Measurements from ENCODE around the gene ADARB2.

The ADARB2 gene

DNA sequence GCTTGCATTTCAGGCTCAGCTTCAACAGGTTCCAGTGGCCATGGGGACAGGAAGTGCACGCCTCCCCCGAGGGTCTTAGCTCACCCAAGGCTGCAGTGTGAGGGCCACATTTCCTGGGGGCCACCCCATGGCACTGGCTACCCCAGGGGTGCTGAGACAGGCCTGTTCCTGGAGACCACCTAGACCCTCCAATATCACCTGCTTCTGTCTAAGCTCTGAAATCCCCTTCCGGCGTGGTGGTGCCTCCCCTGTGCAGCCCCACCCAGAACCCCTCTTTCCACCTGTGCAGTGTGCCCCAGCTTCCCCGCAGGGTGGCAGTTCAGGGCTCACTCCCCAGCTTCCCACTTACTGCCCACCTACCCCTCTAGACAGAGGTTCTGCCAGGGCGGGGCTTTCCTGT lies 83.1 kb downstream of the ADARB2 start:
- Histone ChIP-seq H3K79me2 (ENCODE audit: control insufficient read depth, insufficient read depth, low read length, unreplicated experiment) (no peaks in the 10 kb centered on the region), H3K36me3 (ENCODE audit: insufficient read depth, low read length) (no peaks in the 10 kb centered on the region), H3K27me3 (ENCODE audit: insufficient read depth, low read length) (no peaks in the 10 kb centered on the region), H3K4me3 (ENCODE audit: low read depth, low read length) (no peak overlapping the region), H2AFZ (ENCODE audit: low read length, unreplicated experiment) (no peak overlapping the region), H3K4me1 (ENCODE audit: control insufficient read depth, insufficient read depth, low read length, unreplicated experiment) (no peaks in the 10 kb centered on the region), H3K27ac (ENCODE audit: low read depth, low read length) (no peak overlapping the region)

DNA sequence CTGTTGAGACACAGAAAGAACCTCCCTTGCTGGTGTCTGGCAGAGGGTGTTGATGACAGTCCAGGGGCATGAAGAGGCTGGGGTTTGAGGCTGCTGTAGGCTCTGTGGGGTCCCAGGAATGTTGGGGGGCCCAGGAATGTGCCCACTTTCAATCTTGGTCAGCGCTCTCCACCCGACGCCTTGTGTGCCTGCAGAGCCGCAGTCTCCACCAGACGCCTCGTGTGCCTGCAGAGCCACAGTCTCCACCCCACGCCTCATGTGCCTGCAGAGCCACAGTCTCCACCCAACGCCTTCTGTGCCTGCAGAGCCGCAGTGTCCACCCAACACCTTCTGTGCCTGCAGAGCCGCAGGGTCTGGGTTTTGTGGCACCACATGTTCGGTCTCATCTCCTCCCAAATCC lies 84.0 kb downstream of the ADARB2 start:
- Histone ChIP-seq H3K4me3 (ENCODE audit: low read depth, low read length) (no peak overlapping the region), H2AFZ (ENCODE audit: low read length, unreplicated experiment) (no peak overlapping the region), H3K79me2 (ENCODE audit: control insufficient read depth, insufficient read depth, low read length, unreplicated experiment) (no peaks in the 10 kb centered on the region), H3K4me1 (ENCODE audit: control insufficient read depth, insufficient read depth, low read length, unreplicated experiment) (no peaks in the 10 kb centered on the region), H3K27ac (ENCODE audit: low read depth, low read length) (no peak overlapping the region), H3K36me3 (ENCODE audit: insufficient read depth, low read length) (no peaks in the 10 kb centered on the region), H3K27me3 (ENCODE audit: insufficient read depth, low read length) (no peaks in the 10 kb centered on the region)

DNA sequence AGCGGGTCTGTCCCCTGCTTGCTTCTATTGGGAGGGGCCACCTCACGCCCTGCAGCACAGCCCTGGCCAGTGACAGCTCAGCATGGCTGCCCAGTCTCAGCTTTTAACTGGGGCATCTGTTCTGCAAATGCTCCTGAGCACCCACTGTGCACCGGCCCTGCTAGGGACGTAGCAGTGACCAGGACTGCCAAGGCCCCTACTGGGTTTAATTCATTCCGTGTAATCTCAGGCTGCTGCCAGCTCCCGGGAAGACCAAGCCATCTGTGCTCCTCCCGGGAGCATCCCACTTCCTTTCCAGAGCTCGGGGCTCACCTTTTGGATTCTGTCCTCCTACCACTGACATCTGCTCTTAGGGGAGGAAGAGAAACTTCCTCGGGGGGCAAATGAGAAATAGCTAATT lies 85.2 kb downstream of the ADARB2 start:
- Histone ChIP-seq H3K27me3 (ENCODE audit: insufficient read depth, low read length) (no peaks in the 10 kb centered on the region), H3K4me1 (ENCODE audit: control insufficient read depth, insufficient read depth, low read length, unreplicated experiment) (no peaks in the 10 kb centered on the region), H3K79me2 (ENCODE audit: control insufficient read depth, insufficient read depth, low read length, unreplicated experiment) (no peaks in the 10 kb centered on the region), H2AFZ (ENCODE audit: low read length, unreplicated experiment) (no peak overlapping the region), H3K36me3 (ENCODE audit: insufficient read depth, low read length) (no peaks in the 10 kb centered on the region), H3K4me3 (ENCODE audit: low read depth, low read length) (no peak overlapping the region), H3K27ac (ENCODE audit: low read depth, low read length) (no peak overlapping the region)

DNA sequence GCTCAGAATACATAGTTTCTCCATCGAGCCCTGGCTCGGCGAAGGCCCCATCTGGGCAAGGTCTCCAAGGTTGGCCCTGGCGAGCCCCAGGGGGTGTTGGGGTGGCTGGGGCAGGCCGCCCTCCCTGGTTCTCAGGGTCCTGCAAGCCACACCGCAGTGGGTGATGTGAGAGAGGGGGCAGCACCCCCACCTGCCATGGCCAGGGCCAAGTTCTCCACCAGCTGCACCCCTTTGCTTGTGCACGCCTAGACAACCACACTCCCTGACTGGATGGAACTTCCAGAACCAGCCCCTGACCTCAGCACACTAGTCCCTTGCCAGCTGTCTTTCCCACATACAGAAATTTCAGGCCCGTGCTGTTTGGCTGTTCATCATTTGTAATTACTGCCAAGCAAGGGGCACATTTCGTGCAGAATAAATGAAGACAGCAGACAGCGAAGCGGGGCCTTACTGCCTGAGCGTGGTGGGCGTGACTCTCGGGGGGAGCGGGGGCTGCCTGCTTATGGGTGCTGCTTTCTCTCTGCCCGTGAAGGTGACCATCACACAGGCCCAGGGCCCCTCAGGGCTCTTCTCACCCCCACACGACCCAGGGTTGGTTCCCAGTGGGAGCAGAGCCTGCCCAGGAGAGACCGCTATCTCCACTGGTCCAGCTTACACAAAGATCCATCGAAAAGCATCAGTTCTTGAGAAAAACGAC lies 85.9 kb downstream of the ADARB2 start:
- no peaks in the 10 kb centered on the region for H3K36me3 ChIP-seq (ENCODE audit: insufficient read depth, low read length)
- H3K4me1 ChIP-seq (ENCODE audit: control insufficient read depth, insufficient read depth, low read length, unreplicated experiment): no peaks in the 10 kb centered on the region
- no peak overlapping the region for H3K4me3 ChIP-seq (ENCODE audit: low read depth, low read length)
- H2AFZ ChIP-seq (ENCODE audit: low read length, unreplicated experiment): no peak overlapping the region
- H3K27ac ChIP-seq (ENCODE audit: low read depth, low read length): no peak overlapping the region
- H3K79me2 ChIP-seq (ENCODE audit: control insufficient read depth, insufficient read depth, low read length, unreplicated experiment): no peaks in the 10 kb centered on the region
- no peaks in the 10 kb centered on the region for H3K27me3 ChIP-seq (ENCODE audit: insufficient read depth, low read length)

DNA sequence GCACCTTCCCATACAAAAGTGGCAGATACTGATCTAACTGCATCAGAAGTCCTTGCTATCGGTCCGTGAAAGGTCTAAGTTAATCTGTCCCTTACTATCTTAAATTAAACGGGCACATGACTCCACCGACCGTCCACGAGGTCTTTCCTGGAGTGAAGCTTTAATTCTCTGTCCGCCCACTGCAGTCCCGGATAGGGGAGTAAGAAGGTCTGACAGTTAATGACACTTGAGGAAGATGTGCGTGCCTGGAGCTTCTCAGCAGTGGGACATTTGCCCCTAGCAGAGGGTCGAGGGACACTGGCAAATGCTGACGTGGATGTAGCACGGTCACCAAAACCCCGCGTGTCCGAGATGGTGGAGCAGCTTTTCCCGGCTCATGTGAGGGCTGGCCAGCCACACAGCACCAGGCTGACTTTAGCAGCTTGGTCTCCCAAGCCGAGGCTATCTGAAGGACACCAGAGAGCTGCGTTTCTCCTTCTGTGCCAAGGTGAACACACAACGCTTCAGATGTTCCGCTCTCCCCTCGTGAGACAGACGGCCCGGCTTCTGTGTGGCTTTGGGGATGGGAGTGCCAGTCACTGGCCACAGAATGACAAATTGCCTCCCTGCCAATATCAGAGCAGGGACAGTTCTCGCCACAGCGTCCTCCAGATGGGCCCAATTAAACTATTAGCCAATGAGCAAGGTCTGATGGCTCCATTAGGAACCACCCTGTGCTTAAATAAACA lies 86.6 kb downstream of the ADARB2 start:
- Histone ChIP-seq H2AFZ (ENCODE audit: low read length, unreplicated experiment) (no peak overlapping the region), H3K27me3 (ENCODE audit: insufficient read depth, low read length) (no peaks in the 10 kb centered on the region), H3K79me2 (ENCODE audit: control insufficient read depth, insufficient read depth, low read length, unreplicated experiment) (no peaks in the 10 kb centered on the region), H3K36me3 (ENCODE audit: insufficient read depth, low read length) (no peaks in the 10 kb centered on the region), H3K27ac (ENCODE audit: low read depth, low read length) (no peak overlapping the region), H3K4me1 (ENCODE audit: control insufficient read depth, insufficient read depth, low read length, unreplicated experiment) (no peaks in the 10 kb centered on the region), H3K4me3 (ENCODE audit: low read depth, low read length) (no peak overlapping the region)

DNA sequence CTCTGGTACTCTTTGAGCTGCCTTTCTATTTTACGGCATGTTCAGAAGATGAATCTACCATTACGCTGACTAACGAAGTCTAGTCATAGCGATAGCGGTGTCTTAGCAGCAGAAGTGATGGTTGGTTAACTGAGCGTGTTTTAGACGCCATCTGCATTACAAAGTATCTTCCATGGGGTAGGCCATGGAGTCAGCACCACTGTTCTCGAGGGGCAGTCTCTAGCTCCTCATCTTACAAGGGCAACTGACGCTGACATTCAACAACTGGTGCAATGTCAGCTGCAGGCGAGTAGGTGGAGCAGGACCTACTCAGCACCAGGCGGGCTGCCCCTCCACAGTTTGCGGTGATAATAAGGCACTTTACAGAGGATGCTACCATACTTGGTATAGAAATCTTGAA lies 88.7 kb downstream of the ADARB2 start:
- H2AFZ ChIP-seq (ENCODE audit: low read length, unreplicated experiment): no peak overlapping the region
- no peaks in the 10 kb centered on the region for H3K4me1 ChIP-seq (ENCODE audit: control insufficient read depth, insufficient read depth, low read length, unreplicated experiment)
- H3K4me3 ChIP-seq (ENCODE audit: low read depth, low read length): no peak overlapping the region
- no peaks in the 10 kb centered on the region for H3K36me3 ChIP-seq (ENCODE audit: insufficient read depth, low read length)
- no peak overlapping the region for H3K27ac ChIP-seq (ENCODE audit: low read depth, low read length)
- no peaks in the 10 kb centered on the region for H3K79me2 ChIP-seq (ENCODE audit: control insufficient read depth, insufficient read depth, low read length, unreplicated experiment)
- H3K27me3 ChIP-seq (ENCODE audit: insufficient read depth, low read length): no peaks in the 10 kb centered on the region

DNA sequence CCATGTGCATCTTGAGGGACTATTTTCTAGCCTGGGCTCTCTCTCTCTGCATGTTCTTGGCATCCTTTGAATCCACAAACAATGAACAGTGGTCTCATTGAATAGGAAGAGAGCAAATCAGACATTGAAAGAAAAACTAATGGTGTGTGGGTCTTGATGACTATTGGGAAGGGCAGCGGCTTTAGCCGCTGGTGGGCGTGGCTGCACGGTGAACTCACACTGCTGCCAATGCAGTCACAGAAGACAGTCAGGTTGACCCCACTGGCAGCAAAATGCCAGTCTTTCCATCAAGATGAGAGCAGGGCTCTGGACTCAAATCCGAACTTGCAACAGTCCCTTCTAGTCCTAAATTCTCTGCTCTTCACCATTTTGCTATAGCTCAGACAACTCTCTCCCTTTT lies 91.0 kb downstream of the ADARB2 start:
- Histone ChIP-seq H3K27me3 (ENCODE audit: insufficient read depth, low read length) (no peaks in the 10 kb centered on the region), H3K79me2 (ENCODE audit: control insufficient read depth, insufficient read depth, low read length, unreplicated experiment) (no peaks in the 10 kb centered on the region), H3K4me3 (ENCODE audit: low read depth, low read length) (no peak overlapping the region), H2AFZ (ENCODE audit: low read length, unreplicated experiment) (no peak overlapping the region), H3K4me1 (ENCODE audit: control insufficient read depth, insufficient read depth, low read length, unreplicated experiment) (no peaks in the 10 kb centered on the region), H3K27ac (ENCODE audit: low read depth, low read length) (no peak overlapping the region), H3K36me3 (ENCODE audit: insufficient read depth, low read length) (no peaks in the 10 kb centered on the region)

DNA sequence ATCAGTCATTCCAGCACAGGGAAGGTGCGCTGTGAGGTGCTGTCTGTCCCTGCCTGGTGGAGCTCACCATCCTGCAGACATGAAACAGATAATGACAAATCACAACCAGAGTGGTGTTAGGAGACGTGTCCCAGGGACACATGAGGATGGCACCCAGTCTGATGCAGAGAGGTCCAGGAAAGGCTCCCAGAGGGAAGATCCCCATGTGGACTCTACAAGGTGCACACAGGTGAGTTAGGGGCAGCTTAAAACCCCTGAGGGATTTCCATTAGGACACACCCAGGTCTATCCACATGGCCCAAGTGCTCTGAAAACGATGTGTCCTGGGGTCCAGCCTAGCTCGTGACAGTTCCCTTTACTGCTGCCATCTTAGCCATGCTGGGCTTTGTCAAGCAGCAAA lies 91.4 kb downstream of the ADARB2 start:
- Histone ChIP-seq H2AFZ (ENCODE audit: low read length, unreplicated experiment) (no peak overlapping the region), H3K79me2 (ENCODE audit: control insufficient read depth, insufficient read depth, low read length, unreplicated experiment) (no peaks in the 10 kb centered on the region), H3K27ac (ENCODE audit: low read depth, low read length) (no peak overlapping the region), H3K4me1 (ENCODE audit: control insufficient read depth, insufficient read depth, low read length, unreplicated experiment) (no peaks in the 10 kb centered on the region), H3K36me3 (ENCODE audit: insufficient read depth, low read length) (no peaks in the 10 kb centered on the region), H3K27me3 (ENCODE audit: insufficient read depth, low read length) (no peaks in the 10 kb centered on the region), H3K4me3 (ENCODE audit: low read depth, low read length) (no peak overlapping the region)

DNA sequence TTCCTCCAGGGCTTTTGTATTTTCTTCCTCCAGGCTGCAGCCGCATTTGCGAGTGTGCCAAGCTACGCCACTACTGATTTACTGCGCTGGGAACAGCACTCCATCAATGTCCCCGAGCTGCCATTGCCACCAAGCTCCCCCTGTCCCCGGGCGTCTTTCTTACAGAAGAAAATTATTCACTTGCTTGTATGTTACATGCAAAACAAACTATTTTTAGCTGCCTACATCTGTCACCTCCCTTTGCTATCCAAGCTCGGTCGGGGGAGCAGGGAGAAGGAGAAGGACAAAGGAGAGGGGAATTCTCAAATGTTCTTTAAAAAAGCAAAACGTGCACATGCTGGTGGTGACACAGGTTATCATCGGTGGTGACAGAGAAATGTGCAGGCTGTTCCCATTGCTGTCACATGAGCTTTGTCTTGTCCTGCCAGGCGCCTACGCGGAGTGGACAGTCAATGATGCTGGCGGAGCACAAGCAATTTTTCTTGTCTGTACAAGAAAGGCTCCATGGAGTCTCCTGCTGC lies 93.1 kb downstream of the ADARB2 start:
- Histone ChIP-seq H3K4me3 (ENCODE audit: low read depth, low read length) (no peak overlapping the region), H3K27me3 (ENCODE audit: insufficient read depth, low read length) (no peaks in the 10 kb centered on the region), H2AFZ (ENCODE audit: low read length, unreplicated experiment) (no peak overlapping the region), H3K36me3 (ENCODE audit: insufficient read depth, low read length) (no peaks in the 10 kb centered on the region), H3K27ac (ENCODE audit: low read depth, low read length) (no peak overlapping the region), H3K4me1 (ENCODE audit: control insufficient read depth, insufficient read depth, low read length, unreplicated experiment) (no peaks in the 10 kb centered on the region), H3K79me2 (ENCODE audit: control insufficient read depth, insufficient read depth, low read length, unreplicated experiment) (no peaks in the 10 kb centered on the region)

DNA sequence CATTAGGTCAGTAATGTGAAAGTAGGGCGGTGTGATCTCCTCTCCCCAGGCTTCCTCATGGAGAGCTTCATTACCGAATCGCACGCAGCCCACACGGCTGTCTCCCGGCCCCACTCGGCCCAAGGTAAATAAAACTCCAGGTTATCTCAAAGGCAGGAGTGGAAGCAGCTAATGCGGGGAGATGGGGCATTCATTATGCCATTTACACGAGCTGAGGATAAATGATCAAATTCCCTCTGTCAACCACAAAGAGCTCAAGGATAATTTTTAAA lies 93.5 kb downstream of the ADARB2 start:
- Histone ChIP-seq H3K36me3 (ENCODE audit: insufficient read depth, low read length) (no peaks in the 10 kb centered on the region), H3K27me3 (ENCODE audit: insufficient read depth, low read length) (no peaks in the 10 kb centered on the region), H3K4me3 (ENCODE audit: low read depth, low read length) (no peak overlapping the region), H3K27ac (ENCODE audit: low read depth, low read length) (no peak overlapping the region), H3K4me1 (ENCODE audit: control insufficient read depth, insufficient read depth, low read length, unreplicated experiment) (no peaks in the 10 kb centered on the region), H3K79me2 (ENCODE audit: control insufficient read depth, insufficient read depth, low read length, unreplicated experiment) (no peaks in the 10 kb centered on the region), H2AFZ (ENCODE audit: low read length, unreplicated experiment) (no peak overlapping the region)

DNA sequence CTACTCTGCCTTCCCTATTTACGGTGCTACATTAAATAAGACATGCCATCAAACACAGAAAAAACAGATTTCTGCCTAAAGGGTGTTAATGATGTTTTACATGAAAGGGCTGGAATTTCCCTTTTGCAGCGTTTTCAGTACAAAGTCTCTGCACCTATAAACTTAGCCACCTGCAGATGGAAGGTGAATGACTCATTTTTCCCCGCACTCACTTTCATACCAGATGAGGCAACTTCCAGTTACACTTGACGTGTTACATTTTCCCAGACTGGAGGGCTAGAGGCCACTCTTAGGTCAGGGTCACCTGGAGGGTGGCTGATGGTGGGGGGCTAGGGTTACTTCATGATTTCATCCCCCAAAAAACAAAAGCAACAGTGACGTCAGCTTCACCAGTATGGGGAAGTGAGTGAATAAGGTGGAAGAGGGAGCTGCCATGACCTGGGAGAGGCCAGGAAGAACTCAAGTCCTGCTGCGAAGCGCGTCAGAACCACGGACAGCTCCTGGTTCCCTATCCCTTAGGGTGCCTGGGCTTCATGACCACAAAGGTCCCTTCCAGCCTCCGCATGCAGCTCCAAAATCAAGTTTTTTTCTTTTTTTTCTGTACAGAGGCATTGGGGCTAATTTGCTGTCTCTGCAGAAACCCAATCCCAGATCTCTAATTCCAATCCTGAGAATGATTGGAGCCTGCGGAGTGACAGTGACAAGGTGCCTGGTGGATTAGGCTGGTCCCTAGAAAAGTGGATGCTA lies 94.0 kb downstream of the ADARB2 start:
- no peaks in the 10 kb centered on the region for H3K36me3 ChIP-seq (ENCODE audit: insufficient read depth, low read length)
- H2AFZ ChIP-seq (ENCODE audit: low read length, unreplicated experiment): no peak overlapping the region
- H3K27me3 ChIP-seq (ENCODE audit: insufficient read depth, low read length): no peaks in the 10 kb centered on the region
- no peaks in the 10 kb centered on the region for H3K79me2 ChIP-seq (ENCODE audit: control insufficient read depth, insufficient read depth, low read length, unreplicated experiment)
- H3K4me1 ChIP-seq (ENCODE audit: control insufficient read depth, insufficient read depth, low read length, unreplicated experiment): no peaks in the 10 kb centered on the region
- H3K27ac ChIP-seq (ENCODE audit: low read depth, low read length): no peak overlapping the region
- no peak overlapping the region for H3K4me3 ChIP-seq (ENCODE audit: low read depth, low read length)
